ENCODE measurements around the gene CSNK1G2. TPM values are rescaled to one million over a fixed set of nuclear protein-coding genes. Genes with fewer than 3 reads are reported as not detected.

The CSNK1G2 gene
- total RNA-seq, 2 experiments from 2014 or later = 122 to 127 TPM

DNA sequence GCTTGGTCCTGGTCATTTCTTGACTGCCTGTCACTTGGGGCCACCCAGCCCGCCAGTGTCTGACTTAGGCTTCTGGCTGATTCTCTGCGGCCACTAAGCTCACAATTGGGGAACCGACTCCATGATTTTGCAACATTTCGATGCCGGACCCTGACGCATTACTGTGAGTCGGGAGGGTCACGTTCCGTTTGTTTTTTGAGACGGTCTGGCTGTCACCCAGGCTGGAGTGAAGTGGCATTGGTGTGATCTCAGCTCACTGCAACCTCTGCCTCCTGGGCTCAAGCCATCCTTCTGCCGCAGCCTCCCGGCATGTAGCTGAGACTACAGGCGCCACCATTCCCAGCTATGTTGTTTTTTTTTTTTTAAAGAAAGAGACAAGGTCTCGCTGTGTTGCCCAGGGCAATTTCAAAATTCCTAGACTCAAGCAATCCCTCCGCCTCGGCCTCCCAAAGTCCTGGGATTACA lies 39.0 kb upstream of the CSNK1G2 start:
- peaks cover 40% of the 10 kb centered on the region for H3K4me1 ChIP-seq (ENCODE audit: insufficient read depth, low read length)
- intact Hi-C loops (cut with DNase I, micrococcal nuclease) = no loop called here
- no peaks in the 10 kb centered on the region for H3K36me3 ChIP-seq (ENCODE audit: insufficient read depth, low read length)
- ATAC-seq (ENCODE audit: poor library complexity) (no peak), DNase-seq (peak in 2 of 14 experiments; percentile 69 to 77)
- Mint-ChIP-seq H3K27ac (no peak overlapping the region), H3K4me1 (ENCODE audit: low read depth) (peaks cover 38% of the 10 kb centered on the region), H3K4me3 (no peak overlapping the region), H3K27me3 (no peaks in the 10 kb centered on the region), H3K36me3 (ENCODE audit: low read depth) (no peaks in the 10 kb centered on the region), H3K9me3 (no peaks in the 10 kb centered on the region)
- no peak for TF ChIP-seq CTCF (IDR thresholded peaks at IDR 0.05)
- ChIA-PET CTCF (no interaction called here), POLR2A (interaction anchor here (0.8 kb wide), 1 partner anchor 555 kb away, joined by 3 read pairs; no protein-coding TSS in a partner anchor)
- no peak overlapping the region for H3K4me3 ChIP-seq (ENCODE audit: low read length)
- H3K27me3 ChIP-seq (ENCODE audit: control insufficient read depth in 1 of 2, insufficient read depth in 2 of 2, low read length in 2 of 2) = no peaks in the 10 kb centered on the region
- no peaks in the 10 kb centered on the region for H3K9me3 ChIP-seq (ENCODE audit: control insufficient read depth in 1 of 2, insufficient read depth in 1 of 2, low read length in 2 of 2)
- H3K27ac ChIP-seq (ENCODE audit: low read depth in 1 of 2, low read length in 2 of 2) = peak overlapping the region in 1 of 2 donors; percentile 37

DNA sequence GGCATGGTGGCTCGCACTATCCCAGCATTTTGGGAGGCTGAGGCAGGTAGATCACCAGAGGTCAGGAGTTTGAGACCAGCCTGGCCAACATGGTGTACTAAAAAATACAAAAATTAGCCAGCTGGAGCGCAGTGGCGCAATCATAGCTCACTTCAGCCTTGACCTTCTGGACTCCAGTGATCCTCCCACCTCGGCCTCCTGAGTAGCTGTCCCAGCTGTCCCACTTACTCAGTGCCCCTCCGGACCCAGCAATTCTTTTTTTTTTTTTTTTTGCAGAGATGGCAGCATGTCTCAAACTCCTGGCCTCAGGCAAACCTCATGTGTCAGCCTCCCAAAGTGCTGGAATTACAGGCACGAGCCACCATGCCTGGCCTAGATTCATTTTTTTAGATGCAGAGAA lies 38.0 kb upstream of the CSNK1G2 start:
- ATAC-seq (ENCODE audit: poor library complexity) (no peak), DNase-seq (no peak)
- intact Hi-C loops (cut with DNase I, micrococcal nuclease) = no loop called here
- peaks cover 30% of the 10 kb centered on the region for H3K4me1 Mint-ChIP-seq (ENCODE audit: low read depth)
- Histone ChIP-seq H3K9me3 (ENCODE audit: control insufficient read depth in 1 of 2, insufficient read depth in 1 of 2, low read length in 2 of 2) (no peaks in the 10 kb centered on the region), H3K4me1 (ENCODE audit: insufficient read depth, low read length) (peaks cover 39% of the 10 kb centered on the region), H3K4me3 (ENCODE audit: low read length) (no peak overlapping the region), H3K27ac (ENCODE audit: low read depth in 1 of 2, low read length in 2 of 2) (peak overlapping the region in 1 of 2 donors; percentile 25), H3K27me3 (ENCODE audit: control insufficient read depth in 1 of 2, insufficient read depth in 2 of 2, low read length in 2 of 2) (no peaks in the 10 kb centered on the region), H3K36me3 (ENCODE audit: insufficient read depth, low read length) (peaks cover 5% of the 10 kb centered on the region)
- TF ChIP-seq CTCF (IDR thresholded peaks at IDR 0.05) = no peak
- ChIA-PET POLR2A (interaction anchor here (1.1 kb wide), 2 partner anchors 27 to 45 kb away, joined by 4 to 5 read pairs; no protein-coding TSS in a partner anchor), CTCF (interaction anchor here (0.7 to 1.5 kb wide), 2 partner anchors 30 to 38 kb away, joined by 3 to 5 read pairs; no protein-coding TSS in a partner anchor)
- no peak overlapping the region for H3K4me3 Mint-ChIP-seq
- H3K36me3 Mint-ChIP-seq (ENCODE audit: low read depth) = no peaks in the 10 kb centered on the region
- no peaks in the 10 kb centered on the region for H3K27me3 Mint-ChIP-seq
- no peak overlapping the region for H3K27ac Mint-ChIP-seq
- no peaks in the 10 kb centered on the region for H3K9me3 Mint-ChIP-seq

- DNase-seq (no peak), ATAC-seq (ENCODE audit: poor library complexity) (peak; percentile 2)
- H3K4me3 Mint-ChIP-seq = peak overlapping the region; percentile 88
- H3K27me3 ChIP-seq (ENCODE audit: control insufficient read depth in 1 of 2, insufficient read depth in 2 of 2, low read length in 2 of 2) = no peaks in the 10 kb centered on the region
- no peaks in the 10 kb centered on the region for H3K36me3 Mint-ChIP-seq (ENCODE audit: low read depth)
- no peak for TF ChIP-seq CTCF (IDR thresholded peaks at IDR 0.05)
- H3K4me1 ChIP-seq (ENCODE audit: insufficient read depth, low read length) = peaks cover 46% of the 10 kb centered on the region
- intact Hi-C loops (cut with DNase I, micrococcal nuclease) = loop anchor here (1.0 to 5.0 kb wide), 5 partner anchors 19 to 42 kb away; partner anchors contain the start of genes ABHD17A (in 1 of the 2) and KLF16 (in 1 of the 2)
- peak overlapping the region; percentile 78 for H3K27ac Mint-ChIP-seq
- H3K27me3 Mint-ChIP-seq = no peaks in the 10 kb centered on the region
- peaks cover 35% of the 10 kb centered on the region for H3K4me1 Mint-ChIP-seq (ENCODE audit: low read depth)
- POLR2A ChIA-PET = interaction anchor here (1.0 to 1.2 kb wide), 3 partner anchors 10 to 28 kb away, joined by 3 to 6 read pairs (median 5); no protein-coding TSS in a partner anchor
- H3K9me3 Mint-ChIP-seq = no peaks in the 10 kb centered on the region
- H3K4me3 ChIP-seq (ENCODE audit: low read length) = no peak overlapping the region
- CTCF ChIA-PET = no interaction called here
- peak overlapping the region in 1 of 2 donors; percentile 72 for H3K27ac ChIP-seq (ENCODE audit: low read depth in 1 of 2, low read length in 2 of 2)
- peaks cover 0 to 5% of the 10 kb centered on the region in 2 experiments for H3K9me3 ChIP-seq (ENCODE audit: control insufficient read depth in 1 of 2, insufficient read depth in 1 of 2, low read length in 2 of 2)
- H3K36me3 ChIP-seq (ENCODE audit: insufficient read depth, low read length) = peaks cover 5% of the 10 kb centered on the region
These were observed 36.2 kb upstream of the CSNK1G2 start for GRCh38 chr19:1904860-1905109.

All from CD4-positive, alpha-beta T cell (primary cell).